Stimulated activated CD4-positive, alpha-beta T cell treated with anti-CD3 and anti-CD28 coated beads, Interleukin-1b, Interleukin-23, amount 100 ng/mL, for 48 hours (primary cell): ENCODE data around the gene HS2ST1.

Experiments used
- DNase-seq: peaks from one replicate; pipeline ENCODE4 v3.0.0-alpha.2; 2020

Gene HS2ST1

GRCh38 chr1:87074001-87074795 lies 159.8 kb downstream of the HS2ST1 start:
- no peak for DNase-seq

GRCh38 chr1:87077959-87078639 lies 163.7 kb downstream of the HS2ST1 start:
- DNase-seq = peak; percentile 9

- no peak for DNase-seq
These were observed 169.9 kb downstream of the HS2ST1 start for GRCh38 chr1:87084244-87084836.

GRCh38 chr1:87086120-87086519 lies 171.7 kb downstream of the HS2ST1 start:
- DNase-seq = no peak

- DNase-seq = no peak
These were observed 174.8 kb downstream of the HS2ST1 start for GRCh38 chr1:87089070-87089736.

- no peak for DNase-seq
These were observed 175.4 kb downstream of the HS2ST1 start for GRCh38 chr1:87089823-87090222.

- no peak for DNase-seq
These were observed 177.0 kb downstream of the HS2ST1 start for GRCh38 chr1:87091425-87091824.

- DNase-seq = no peak
These were observed 178.4 kb downstream of the HS2ST1 start for GRCh38 chr1:87092846-87093245.

- DNase-seq = no peak
These were observed 178.9 kb downstream of the HS2ST1 start for GRCh38 chr1:87093286-87093685.

GRCh38 chr1:87094238-87094637 lies 179.8 kb downstream of the HS2ST1 start:
- DNase-seq = no peak

- DNase-seq = no peak
These were observed 185.8 kb downstream of the HS2ST1 start for GRCh38 chr1:87100271-87100670.

GRCh38 chr1:87103074-87103473 lies 188.6 kb downstream of the HS2ST1 start:
- DNase-seq = no peak

GRCh38 chr1:87104140-87104539 lies 189.7 kb downstream of the HS2ST1 start:
- no peak for DNase-seq

- DNase-seq = no peak
These were observed 190.5 kb downstream of the HS2ST1 start for GRCh38 chr1:87104945-87105344.

- no peak for DNase-seq
These were observed 191.7 kb downstream of the HS2ST1 start for GRCh38 chr1:87106144-87106543.

- DNase-seq = no peak
These were observed 192.4 kb downstream of the HS2ST1 start for GRCh38 chr1:87106867-87107266.

GRCh38 chr1:87108228-87108627 lies 193.8 kb downstream of the HS2ST1 start:
- DNase-seq = no peak

GRCh38 chr1:87108814-87109411 lies 194.5 kb downstream of the HS2ST1 start:
- no peak for DNase-seq

- no peak for DNase-seq
These were observed 197.4 kb downstream of the HS2ST1 start for GRCh38 chr1:87111659-87112371.

- DNase-seq = no peak
These were observed 198.9 kb downstream of the HS2ST1 start for GRCh38 chr1:87113313-87113712.

- DNase-seq = no peak
These were observed 201.0 kb downstream of the HS2ST1 start for GRCh38 chr1:87115317-87115890.

- no peak for DNase-seq
These were observed 201.5 kb downstream of the HS2ST1 start for GRCh38 chr1:87115891-87116290.
